GM12864 (cell line): ENCODE results near the gene ATRNL1.

ENCODE experiments used
- DNase-seq: peaks from one replicate; pipeline ENCODE4 v3.0.0-alpha.2; 2011; ENCODE audit warnings: low read depth
- H3K4me3 ChIP-seq: 2 replicates; pipeline ENCODE4 v1.5.1; 2011; ENCODE audit warnings: mild to moderate bottlenecking, low read depth, low read length, control low read depth
- TF ChIP-seq, protein P1 (sequence below): IDR thresholded peaks from 2 replicates; pipeline ENCODE4 v1.5.1; 2011; ENCODE audit warnings: low read depth, mild to moderate bottlenecking, moderate library complexity, low read length, control low read depth, inconsistent platforms; ENCODE audit errors: missing control alignments

The ATRNL1 gene

DNA sequence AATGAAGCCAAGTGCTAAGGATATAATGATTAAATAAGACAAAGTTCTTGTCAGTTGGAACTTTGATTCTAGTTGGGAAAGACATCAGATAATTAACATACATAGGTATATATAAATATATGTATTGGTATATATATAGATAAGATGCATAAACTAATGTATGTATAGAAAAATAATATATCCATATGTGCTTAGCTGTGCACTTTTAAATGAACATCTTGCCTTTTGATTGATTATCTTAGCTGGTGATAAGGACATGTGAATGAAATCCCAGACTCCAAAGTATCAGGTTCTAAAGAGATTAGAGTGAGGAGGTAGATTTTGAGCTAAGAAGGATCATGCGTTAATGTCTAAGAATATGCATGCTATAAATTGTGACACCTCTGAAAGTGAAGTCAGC is 822.3 kb downstream of the ATRNL1 start:
- TF ChIP-seq, protein P1, sequence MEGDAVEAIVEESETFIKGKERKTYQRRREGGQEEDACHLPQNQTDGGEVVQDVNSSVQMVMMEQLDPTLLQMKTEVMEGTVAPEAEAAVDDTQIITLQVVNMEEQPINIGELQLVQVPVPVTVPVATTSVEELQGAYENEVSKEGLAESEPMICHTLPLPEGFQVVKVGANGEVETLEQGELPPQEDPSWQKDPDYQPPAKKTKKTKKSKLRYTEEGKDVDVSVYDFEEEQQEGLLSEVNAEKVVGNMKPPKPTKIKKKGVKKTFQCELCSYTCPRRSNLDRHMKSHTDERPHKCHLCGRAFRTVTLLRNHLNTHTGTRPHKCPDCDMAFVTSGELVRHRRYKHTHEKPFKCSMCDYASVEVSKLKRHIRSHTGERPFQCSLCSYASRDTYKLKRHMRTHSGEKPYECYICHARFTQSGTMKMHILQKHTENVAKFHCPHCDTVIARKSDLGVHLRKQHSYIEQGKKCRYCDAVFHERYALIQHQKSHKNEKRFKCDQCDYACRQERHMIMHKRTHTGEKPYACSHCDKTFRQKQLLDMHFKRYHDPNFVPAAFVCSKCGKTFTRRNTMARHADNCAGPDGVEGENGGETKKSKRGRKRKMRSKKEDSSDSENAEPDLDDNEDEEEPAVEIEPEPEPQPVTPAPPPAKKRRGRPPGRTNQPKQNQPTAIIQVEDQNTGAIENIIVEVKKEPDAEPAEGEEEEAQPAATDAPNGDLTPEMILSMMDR, result no peak
- H3K4me3 ChIP-seq, result no peak overlapping the region
- DNase-seq, result no peak

DNA sequence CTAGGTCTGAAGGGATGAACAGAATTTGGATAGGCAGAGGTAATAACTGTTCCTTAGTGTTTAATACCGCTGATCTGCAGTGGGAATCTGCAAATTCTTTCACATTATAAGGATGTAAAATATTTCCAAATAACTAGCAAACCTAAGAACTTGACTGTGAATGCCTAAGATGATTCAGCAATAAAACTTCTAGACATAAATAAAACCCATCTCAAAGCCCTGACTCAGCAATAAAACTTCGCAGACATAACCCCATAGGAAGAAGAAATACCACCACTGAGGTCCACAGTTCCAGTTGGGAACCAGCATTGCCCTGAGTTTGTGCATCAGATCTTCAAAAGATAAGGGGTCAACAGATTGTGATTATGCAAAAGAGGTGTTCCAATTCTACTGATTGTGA is 825.6 kb downstream of the ATRNL1 start:
- no peak overlapping the region for H3K4me3 ChIP-seq
- TF ChIP-seq, protein P1, result no peak
- no peak for DNase-seq

- TF ChIP-seq, protein P1, result no peak
- DNase-seq, result no peak
These were observed 828.6 kb downstream of the ATRNL1 start for GRCh38 chr10:115921795-115922194.

DNA sequence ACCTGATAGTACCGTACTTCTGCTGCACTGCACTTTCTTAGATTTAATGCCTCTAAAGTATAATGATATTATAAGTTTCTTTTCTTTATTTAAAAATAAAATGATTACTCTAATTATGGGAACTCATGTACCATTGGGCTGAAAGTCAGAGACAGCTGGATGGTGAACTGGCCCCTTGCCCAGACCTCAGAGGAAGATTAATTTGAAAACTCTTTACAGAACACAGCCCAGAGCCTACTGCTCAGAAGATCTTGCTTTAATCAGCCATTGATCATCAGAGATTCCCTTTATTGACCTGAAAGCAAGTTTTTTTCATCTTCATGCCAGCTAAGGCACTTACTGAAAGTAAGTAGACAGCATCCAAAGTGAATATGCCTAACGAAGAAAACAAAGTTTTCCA is 838.1 kb downstream of the ATRNL1 start:
- H3K4me3 ChIP-seq, result no peak overlapping the region
- DNase-seq, result no peak
- TF ChIP-seq, protein P1, result no peak

More at GRCh38 chr10:115921795-115922194, 828.6 kb downstream of the ATRNL1 start:
- no peak overlapping the region for H3K4me3 ChIP-seq

- TF ChIP-seq, protein P1, result no peak
- H3K4me3 ChIP-seq, result no peak overlapping the region
- no peak for DNase-seq
These were observed 838.9 kb downstream of the ATRNL1 start for GRCh38 chr10:115932099-115932498.

GRCh38 chr10:115933098-115933497 is 839.9 kb downstream of the ATRNL1 start:
- TF ChIP-seq, protein P1, result no peak
- no peak overlapping the region for H3K4me3 ChIP-seq
- no peak for DNase-seq

DNA sequence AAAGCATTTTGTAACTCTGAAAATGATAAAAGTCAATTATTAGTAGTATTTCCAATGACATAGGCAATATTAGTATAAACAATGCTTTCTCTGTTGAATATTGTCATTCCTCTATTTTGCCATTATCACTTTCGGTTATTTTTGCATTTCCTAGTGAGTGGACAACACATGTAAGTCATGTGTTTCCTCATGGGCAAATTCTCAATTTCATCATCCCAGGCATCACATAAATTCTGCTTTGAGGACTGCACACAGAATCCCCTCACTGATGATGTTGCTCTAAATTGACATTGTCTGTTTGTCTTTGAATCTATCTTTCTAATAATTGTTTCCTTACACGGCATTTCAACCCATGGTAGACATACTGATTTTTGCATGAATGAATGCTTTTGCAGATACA is 842.6 kb downstream of the ATRNL1 start:
- TF ChIP-seq, protein P1, result no peak
- no peak for DNase-seq
- H3K4me3 ChIP-seq, result no peak overlapping the region
